Right lung (tissue), 5 donors: ENCODE data around the gene KIRREL3. TPM values are rescaled to one million over a fixed set of nuclear protein-coding genes. Genes with fewer than 3 reads are reported as not detected.

Source experiments
- DNase-seq, 2 donors: peaks; one replicate each; pipeline ENCODE4 v3.0.0-alpha.2; 2013
- polyA plus RNA-seq, 5 donors: library from polyadenylated mRNA; unstranded; fragments of 120-200 nt; gene quantifications; one replicate each; pipeline versions ENCODE4 v1.2.1 to v1.2.3, GENCODE V29; 2013; ENCODE audit warnings: inconsistent platforms in 1 of 5, low replicate concordance in 1 of 5; ENCODE audit not compliant: insufficient read length in 5 of 5, insufficient read depth in 1 of 5

The KIRREL3 gene
- polyA plus RNA-seq, 5 donors: 1.1 to 3.0 (median 2.1) TPM

DNA sequence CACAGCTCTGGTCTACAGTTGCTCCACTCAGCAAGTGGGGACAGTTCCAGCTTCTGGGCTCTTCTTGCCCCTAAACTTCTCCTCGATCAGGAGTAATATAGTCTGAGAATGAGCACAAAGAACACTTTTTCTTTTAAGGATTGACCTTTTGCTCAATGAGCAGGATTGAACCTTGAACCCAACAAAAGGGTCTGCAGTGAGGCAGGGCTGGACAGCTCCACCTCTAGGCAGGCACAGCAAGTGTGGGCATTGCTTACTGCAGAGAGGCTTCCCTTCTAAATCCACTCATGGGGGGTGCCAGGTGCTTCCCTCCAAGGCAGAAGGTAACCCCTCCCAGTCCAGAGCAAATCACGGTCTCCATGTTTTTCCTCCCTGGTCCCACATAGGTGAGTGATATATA is 365.6 kb downstream of the KIRREL3 start:
- DNase-seq: no peak

DNA sequence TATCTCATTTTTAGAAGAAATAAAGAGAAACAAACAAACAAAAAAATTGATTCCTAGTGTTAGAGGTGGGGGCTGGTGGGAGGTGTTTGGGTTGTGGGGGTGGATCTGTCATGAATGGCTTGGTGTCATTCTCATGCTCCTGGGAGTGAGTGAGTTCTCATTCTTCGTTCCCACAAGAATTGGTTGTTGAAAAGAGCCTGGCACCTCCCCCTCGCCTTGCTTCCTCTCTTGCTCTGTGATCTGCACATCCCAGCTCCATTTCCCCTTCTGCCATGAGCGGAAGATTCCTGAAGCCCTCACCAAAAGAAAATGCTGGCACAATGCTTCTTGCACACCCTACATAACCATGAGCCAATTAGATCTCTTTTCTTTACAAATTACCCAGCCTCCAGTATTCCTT is 367.2 kb downstream of the KIRREL3 start:
- no peak for DNase-seq

DNA sequence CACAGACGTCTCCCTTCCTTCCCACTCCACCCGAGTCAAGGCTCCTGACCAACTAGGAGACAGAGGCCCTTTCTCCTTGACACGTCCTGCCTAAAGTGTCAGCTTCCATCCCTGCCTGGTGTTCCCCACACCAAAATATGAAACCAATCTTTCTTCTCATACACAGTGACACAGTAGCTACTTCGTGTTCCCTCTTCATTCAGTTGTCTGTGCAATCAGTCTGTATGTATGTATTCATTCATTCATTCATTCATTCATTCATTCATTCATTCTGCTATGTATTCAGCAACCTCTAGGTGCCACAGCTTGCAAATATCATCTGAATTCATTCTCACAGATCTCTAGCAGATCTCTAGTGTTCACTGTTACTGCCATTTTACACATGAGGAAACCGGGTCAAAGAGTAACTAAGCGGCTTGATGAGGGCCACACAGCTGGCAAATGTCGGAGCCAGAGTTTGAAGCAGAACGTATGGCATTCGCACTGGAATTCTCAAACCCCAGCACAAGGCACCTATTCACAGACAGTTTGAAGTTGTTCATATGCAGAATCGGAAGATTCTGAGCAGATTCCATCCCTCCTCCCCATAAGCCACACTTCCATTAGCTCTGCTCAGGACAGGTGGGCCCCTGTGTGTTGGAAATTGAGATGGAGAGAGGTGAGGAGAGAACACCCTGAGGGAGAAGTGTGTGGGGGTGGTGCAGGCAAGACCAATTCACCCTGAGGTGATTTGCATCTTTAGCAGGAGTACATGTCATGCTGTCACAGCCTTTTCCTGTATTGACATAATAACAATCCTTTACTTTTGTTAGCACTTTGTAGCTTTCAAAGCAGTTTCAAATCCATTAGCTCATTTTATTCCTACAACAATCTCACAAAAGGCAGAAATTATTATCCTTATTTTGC is 369.4 kb downstream of the KIRREL3 start:
- DNase-seq: no peak

DNA sequence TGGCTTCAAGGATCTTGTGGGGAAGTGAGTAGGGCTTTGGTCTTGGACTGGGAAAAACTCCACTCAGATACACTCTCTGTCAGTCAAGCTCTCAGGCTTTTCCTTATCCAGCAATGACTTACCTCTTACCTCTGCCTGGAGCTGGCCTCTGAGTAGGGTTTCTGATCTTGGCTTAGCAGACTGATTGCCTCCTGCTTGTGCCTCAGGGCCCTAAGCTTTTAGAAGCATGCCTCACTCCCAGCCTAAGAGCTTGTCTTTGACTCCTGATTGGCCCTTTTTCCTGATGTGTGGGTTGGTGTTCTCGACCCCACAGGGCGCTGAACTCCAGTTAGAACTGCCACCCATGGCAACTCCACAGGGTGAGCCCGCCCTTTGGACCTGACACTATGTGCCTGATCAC is 370.1 kb downstream of the KIRREL3 start:
- no peak for DNase-seq

DNA sequence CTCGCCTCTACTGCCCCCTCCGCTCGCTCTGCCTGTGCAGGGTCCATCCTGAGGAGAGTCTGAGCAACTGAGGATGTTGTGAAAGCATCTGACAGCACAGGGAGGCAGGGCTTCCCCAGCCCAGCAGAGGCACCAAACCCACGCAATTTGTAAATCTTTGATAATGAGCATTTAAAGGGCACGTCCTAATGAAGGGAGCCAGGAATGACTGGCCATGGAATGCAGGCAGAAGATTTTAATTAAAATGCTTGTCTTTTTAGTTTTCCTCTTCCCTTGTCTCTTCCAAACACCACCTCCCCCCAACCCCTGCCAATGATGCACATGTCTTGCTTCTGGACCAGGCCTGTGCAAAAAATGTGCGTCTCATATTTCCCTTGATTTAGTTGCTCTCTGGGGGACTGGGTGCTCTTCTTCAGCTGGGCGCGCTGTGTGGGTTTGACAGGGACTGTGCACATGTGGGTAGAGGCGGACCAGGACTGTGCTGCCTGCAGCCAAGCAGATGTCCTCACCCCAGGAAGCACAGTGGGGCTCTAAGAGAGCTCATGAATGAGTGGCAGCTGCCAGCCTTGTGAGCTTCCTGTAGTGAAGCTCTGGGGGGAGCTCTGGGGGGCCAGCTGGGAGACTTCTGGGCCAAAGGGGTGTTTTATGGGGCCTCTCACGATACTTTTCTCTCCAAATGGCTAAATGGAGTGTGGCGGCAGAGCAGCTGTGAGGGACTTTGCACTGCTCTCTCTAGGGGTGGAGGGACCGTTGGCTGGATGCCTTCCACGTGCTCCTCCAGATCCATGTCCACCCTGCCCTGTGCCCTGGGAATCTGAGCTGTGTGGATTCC is 371.6 kb downstream of the KIRREL3 start:
- no peak for DNase-seq

DNA sequence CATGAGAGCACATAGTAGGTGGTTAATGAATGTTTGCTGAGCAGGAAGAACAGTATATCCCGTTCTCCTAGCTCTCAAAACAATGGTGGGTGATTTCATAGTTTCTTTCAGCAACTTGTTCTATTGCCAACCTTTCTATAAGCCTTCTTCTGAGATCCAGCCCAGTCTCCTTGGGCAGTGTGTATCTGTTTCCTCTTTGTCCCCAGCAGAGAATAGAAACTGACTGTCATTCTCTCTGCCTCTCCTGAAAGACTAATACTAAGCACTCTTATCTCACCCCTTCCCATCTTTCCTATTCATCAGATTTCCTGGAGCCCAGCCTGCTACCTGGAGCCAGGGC is 372.1 kb downstream of the KIRREL3 start:
- DNase-seq: no peak

DNA sequence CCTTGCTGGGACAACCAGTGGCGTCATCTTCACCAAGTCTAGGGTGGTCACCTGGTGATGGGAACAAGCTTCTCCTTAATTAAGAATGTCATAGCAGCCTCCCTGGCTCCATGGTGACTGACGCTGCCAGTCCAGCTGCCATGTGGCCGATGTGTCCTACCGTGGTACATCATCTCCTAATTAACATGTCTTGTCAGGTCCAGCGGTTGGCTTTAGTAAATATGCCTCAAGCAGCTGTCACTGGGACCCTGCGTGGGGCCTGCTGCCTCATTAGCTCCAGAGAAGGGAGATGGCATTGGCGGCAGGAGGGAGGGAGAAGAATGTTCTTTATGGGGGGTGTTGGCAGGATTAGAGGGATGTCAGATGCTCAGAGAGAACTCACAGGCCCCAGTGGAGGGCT is 373.1 kb downstream of the KIRREL3 start:
- DNase-seq: no peak

DNA sequence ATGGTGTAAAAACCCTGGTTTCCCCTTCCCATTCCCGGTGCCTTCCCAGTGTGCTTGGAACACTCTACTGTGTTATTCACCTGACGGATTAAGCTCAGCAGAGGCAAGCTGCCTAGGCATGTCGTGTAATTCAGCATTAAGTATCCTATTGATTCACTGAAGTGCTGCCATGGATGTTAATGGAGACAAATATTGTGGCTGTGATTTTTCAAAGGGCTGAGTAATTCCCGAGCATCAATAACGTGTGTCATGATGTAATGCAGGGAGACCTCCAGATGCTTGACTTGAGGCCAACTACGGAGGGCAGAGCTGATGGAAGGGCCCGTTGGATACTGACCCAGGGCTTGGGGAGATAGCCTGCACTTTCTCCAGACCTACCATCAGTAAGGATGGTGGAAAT is 376.1 kb downstream of the KIRREL3 start:
- no peak for DNase-seq

DNA sequence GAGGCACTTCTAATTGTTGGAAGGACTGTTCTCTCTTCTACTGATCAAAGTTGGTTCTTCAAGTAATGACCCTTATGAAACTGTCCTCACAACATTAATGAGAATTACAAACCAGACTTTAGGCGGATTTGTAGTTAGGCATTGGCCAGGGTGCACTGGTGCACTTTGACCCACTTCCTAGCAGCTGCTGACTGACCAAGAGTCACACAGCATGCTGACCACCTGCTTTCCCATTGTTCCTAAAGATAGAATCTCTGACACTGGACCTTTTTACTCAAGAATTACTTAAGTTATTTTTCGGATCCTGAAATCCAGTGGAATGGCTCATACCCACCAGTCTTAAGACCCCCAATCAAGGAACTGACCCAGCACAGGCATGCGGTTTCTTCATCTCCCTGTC is 381.1 kb downstream of the KIRREL3 start:
- DNase-seq: no peak

DNA sequence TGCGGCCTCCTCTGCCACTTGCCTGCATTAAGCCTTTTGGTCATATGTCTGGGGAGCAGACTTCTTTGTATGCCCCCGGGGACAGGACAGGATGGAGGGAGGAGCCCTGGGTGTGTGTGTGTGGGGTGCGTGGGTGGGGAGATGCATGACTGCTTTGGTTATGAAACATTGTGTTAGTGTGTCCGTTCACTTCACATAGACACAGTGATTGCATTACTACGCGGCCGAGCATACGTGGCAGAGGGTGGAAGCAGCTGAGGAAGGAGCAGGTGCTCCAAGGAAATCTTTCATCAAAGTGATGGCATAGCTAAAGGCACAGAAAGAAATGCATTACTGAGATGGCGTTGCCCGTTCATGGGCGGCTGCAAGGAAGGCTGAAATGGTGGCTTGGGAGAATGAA is 384.7 kb downstream of the KIRREL3 start:
- DNase-seq: no peak

DNA sequence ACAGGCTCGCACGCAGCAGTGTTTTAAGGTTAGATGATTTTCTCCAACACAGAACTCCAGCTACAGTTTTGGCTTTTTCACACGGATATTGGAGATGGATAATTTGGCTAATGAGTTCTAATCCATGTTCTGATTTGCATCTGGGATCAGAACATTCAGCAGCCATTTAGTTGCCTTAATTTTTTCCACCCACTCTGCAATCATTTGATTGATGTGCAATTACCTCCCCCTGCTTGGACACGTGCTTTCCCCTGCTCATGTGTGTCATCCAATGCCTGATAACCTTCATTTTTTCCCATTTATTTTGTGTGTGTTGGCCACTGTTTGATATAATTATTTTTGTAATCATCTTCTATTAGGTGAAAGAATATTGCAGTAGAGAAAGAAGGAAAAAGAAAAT is 387.3 kb downstream of the KIRREL3 start:
- no peak for DNase-seq

DNA sequence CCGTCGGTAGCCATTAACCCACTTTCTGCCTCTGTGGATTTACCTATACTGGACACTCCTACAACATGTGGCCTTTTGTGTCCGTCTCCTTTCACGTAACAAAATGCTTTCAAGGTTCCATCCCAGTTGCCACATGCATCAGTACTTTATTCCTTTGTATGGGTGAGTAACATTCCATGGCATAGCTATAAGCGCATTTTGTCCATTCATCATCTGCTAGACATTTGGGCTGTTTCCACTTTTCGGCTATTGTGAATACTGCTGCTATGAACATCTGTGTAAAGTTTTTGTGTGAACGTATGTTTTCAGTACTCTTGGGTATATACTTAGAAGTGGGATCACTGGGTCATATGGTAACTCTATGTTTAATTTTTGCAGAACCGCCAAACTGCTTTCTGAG is 387.9 kb downstream of the KIRREL3 start:
- no peak for DNase-seq

DNA sequence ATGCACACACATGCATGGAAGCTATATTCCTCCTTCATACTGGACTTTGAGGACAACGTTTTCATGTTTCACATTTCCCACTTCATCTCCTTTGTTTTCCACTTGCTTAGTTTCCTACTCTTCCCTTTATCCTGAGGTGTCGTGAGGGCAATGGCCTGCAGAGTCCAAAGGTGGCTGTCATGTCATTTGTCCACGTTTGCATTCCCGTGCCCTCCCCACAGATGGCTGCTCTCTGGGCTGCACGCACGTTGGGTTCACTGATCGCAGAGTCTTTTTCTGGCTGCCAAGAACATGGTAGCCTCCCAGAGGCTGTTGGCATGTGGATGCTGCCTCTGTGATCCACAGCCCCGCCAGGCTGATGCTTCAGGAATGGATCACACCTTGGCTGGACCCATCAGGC is 389.1 kb downstream of the KIRREL3 start:
- DNase-seq: no peak

DNA sequence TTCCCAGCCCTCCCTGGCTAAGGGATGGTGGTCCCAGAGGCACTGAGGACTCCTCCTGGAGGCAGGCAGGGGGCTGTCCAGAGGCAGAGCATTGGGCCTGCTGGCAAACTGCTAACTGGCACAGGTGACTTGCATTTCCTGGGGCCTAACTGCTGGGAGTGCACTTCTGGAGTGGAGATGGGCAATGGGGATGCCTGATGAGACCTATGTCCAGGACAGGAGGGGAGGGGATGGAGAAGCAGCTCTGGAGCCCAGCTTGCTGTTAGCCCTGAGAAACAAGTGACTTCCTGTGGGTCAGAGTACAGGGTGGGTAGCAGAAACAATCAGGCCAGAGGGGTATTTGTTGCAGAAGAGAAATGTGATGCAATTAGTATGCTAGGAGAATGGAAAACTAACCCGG is 391.9 kb downstream of the KIRREL3 start:
- DNase-seq: no peak

DNA sequence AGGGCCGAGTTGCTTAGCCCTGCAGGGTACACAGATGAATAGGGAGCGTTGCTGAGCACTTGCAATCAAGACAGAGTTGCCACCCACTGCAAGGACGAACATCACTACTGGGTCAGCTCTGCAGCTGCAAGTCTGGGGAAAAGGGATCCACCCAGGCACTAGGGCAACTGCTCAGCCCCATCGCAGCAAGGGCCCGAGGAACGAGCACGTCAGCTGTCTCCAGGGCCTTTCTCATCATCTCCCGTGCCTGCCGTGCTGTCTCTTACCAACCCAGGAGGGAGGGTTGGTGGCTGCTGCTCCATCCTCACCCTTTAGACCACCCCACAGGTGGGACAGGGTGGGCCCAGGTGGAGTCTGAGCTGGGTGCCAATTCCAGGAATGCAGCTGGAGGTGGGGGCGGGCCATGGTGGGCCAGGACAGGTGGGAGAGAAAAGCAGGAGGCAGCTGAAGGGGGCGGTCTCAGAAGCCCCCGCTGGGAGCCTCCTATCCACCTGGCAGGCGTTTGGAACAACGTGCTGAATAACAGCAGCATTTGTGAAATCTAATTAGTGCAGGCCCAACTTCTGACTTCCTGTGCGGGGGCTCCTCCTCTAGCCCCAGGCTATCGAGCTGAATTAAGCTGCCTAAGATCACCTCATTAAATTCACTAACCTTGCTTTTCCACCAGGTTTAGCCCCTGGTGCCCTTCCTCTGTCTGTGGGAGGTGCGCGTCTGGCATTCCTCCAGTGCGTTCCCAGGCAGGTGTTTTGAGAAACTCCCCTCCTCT is 392.6 kb downstream of the KIRREL3 start:
- no peak for DNase-seq

DNA sequence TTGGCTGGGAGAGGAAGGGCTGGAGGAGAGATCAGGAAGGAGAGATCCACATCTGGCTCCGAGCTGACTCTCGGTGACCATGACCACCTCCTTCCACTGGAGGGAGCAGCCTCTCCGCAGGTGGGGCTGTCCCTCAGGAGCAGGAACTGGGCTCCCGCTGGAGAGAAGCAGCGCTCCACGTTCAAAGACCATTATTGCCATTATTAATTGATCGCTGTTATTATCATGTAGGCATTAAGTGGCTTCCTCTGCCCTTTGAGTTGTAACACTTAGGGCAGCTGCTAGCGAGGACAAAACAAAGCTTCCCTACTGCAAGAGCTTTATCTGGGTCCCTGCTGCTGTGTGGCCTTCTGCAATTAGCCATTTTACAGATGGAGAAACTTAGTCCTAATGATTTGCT is 393.2 kb downstream of the KIRREL3 start:
- no peak for DNase-seq

DNA sequence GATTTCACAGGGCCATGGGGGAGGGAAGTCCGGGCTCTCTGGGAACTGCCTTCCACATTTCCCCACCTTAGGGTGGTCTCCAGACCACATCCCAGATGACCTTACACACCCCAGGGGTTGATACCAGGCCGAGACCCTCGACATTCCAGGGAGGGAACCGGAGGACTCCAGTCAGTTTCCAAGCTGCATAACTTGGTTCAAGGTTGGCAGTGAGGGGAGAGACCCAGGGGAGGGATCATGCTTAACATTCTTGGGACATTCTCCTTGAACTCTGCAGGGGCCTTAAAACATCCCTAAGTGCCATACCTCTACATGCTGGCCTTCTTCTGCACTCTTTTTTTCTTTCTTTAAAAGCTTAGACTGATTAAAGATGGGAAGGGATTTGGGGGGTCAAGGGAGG is 394.1 kb downstream of the KIRREL3 start:
- no peak for DNase-seq

DNA sequence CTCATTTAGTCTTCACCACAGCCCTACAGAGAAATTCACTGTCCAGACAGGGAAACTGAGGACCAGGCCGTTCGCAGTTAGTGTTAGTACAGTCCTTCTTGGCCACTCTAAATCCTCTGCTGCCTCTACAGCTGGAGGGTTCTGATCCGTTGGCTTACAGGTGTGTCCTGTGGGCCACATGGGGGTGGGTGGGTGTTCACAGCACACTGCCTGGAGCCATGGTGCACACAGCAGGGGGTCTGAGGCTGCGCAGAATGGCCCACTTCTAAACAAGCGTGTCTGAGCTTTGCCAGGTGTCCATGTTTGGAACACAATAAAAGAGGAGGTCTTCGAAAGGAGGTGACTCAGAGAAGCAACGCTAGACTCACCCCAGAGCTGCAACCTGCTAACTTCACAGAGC is 396.1 kb downstream of the KIRREL3 start:
- DNase-seq: no peak

DNA sequence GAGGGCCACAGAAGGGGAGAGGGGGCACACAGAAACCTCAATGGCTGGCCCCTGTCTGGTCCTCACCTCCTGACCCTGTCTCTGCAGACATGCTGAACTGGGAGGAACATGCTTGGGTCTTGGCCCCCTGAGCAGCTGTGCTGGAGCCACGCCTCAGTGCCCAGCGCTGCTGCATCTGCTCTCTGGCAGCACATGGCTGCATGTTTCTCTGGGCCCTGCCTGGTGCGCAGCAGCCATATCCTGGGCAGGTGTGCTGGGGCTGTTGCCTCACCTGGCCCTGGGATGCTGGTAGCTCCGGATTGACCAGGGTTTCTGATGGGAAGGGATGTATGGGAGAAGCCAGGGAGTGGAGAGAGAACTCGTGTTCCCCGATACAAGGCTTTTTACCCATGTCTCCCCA is 397.1 kb downstream of the KIRREL3 start:
- no peak for DNase-seq

DNA sequence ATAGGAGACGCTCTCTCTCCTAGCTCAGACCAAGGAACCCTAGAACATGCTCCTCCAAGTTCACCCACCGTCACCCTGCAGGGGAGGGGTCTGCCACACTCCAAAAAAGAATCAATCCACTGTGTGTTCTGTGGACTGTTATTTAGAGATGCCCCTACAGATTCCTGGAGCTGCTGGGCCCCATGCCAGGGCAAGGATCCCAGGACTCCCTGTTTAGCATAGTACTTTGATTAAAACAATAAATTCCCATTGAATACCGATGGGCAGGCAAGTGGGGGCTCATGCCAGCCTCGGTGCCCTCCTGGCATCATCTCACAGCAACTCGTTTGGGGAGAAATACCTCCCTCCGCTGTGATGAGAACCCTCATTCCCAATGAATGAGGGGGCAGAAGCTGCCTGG is 397.6 kb downstream of the KIRREL3 start:
- no peak for DNase-seq

DNA sequence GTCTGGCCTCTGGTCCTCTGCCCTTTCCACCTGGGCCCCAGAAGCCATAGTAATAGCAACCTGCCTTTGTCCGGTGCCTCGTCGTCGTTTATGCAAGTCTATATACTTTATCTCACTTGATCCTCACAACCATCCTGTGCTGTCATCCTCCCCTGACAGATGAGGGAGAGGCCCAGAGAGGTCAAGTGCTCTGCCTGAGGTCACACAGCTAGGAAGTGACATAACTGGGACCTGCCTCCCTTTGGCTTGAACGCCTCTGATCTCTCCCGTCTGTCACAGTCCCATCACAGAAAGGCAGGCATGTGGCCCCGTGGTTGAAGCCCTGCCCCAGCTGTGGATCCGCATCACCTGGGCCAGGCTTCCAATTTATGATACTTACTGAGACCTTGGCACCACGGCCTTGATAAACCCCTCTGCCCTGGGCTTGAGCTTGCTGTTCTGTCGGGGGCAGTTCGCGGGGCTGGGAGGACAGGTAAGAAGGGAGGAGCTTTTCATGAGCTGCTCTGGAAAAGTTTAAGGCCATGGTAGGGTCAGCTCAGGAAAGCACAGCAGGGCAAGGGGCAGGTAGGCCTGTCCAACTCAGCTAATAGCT is 398.1 kb downstream of the KIRREL3 start:
- no peak for DNase-seq
